ENCODE measurements around the gene CCK. TPM values are rescaled to one million over a fixed set of nuclear protein-coding genes. Genes with fewer than 3 reads are reported as not detected.

The CCK gene
- total RNA-seq, 4 donors from 2014 or later = 0.93 to 13.6 (median 4.5) TPM

GRCh38 chr3:42276141-42277132 is 10.5 kb upstream of the CCK start:
- H3K9me3 ChIP-seq = peaks cover 0 to 8% (median 0%) of the 10 kb centered on the region in 3 donors
- H3K36me3 ChIP-seq = no peaks in the 10 kb centered on the region
- H3K27ac ChIP-seq = no peak overlapping the region
- 64 to 89% methylated on average over 3 of the region's 3 CpGs for WGBS, 2 donors (ENCODE audit: low coverage in 1 of 2)
- TF ChIP-seq EP300 (IDR thresholded peaks at IDR 0.05) (no peak), CTCF (IDR thresholded peaks at IDR 0.05) (no peak), POLR2A (IDR thresholded peaks at IDR 0.05) (no peak), POLR2AphosphoS5 (IDR thresholded peaks at IDR 0.05) (no peak)
- peaks cover 8% of the 10 kb centered on the region for H3K27me3 ChIP-seq
- no peaks in the 10 kb centered on the region for H3K4me1 ChIP-seq
- ATAC-seq = no peak
- H3K4me3 ChIP-seq = no peak overlapping the region

GRCh38 chr3:42275217-42275616 is 9.2 kb upstream of the CCK start:
- Histone ChIP-seq H3K27me3 (peaks cover 20% of the 10 kb centered on the region), H3K4me3 (no peak overlapping the region), H3K36me3 (no peaks in the 10 kb centered on the region), H3K4me1 (no peaks in the 10 kb centered on the region), H3K9me3 (peaks cover 0 to 5% (median 0%) of the 10 kb centered on the region in 3 donors), H3K27ac (no peak overlapping the region)
- WGBS, 2 donors (ENCODE audit: low coverage in 1 of 2) = 75% methylated on average over 1 of the region's 1 CpG; no CpG with 5 or more reads in 1 of the 2 donors
- no peak for ATAC-seq
- no peak for TF ChIP-seq POLR2A (IDR thresholded peaks at IDR 0.05)
- TF ChIP-seq CTCF (IDR thresholded peaks at IDR 0.05) = no peak
- TF ChIP-seq EP300 (IDR thresholded peaks at IDR 0.05) = no peak
- TF ChIP-seq POLR2AphosphoS5 (IDR thresholded peaks at IDR 0.05) = no peak

- Histone ChIP-seq H3K4me3 (no peak overlapping the region), H3K27ac (no peak overlapping the region), H3K4me1 (no peaks in the 10 kb centered on the region), H3K36me3 (no peaks in the 10 kb centered on the region), H3K27me3 (peaks cover 23% of the 10 kb centered on the region), H3K9me3 (no peaks in the 10 kb centered on the region)
- no peak for ATAC-seq
- TF ChIP-seq POLR2A (IDR thresholded peaks at IDR 0.05) (no peak), EP300 (IDR thresholded peaks at IDR 0.05) (no peak), POLR2AphosphoS5 (IDR thresholded peaks at IDR 0.05) (no peak), CTCF (IDR thresholded peaks at IDR 0.05) (no peak)
Measured at GRCh38 chr3:42274266-42274665, 8.3 kb upstream of the CCK start.

- Histone ChIP-seq H3K4me1 (no peaks in the 10 kb centered on the region), H3K27me3 (peaks cover 31% of the 10 kb centered on the region), H3K36me3 (no peaks in the 10 kb centered on the region), H3K4me3 (no peak overlapping the region), H3K27ac (no peak overlapping the region), H3K9me3 (no peaks in the 10 kb centered on the region)
- TF ChIP-seq POLR2A (IDR thresholded peaks at IDR 0.05) (no peak), CTCF (IDR thresholded peaks at IDR 0.05) (no peak)
- WGBS, 2 donors (ENCODE audit: low coverage in 1 of 2) = 42 to 57% methylated on average over 2 of the region's 2 CpGs
- ATAC-seq = no peak
Measured at GRCh38 chr3:42273361-42273760, 7.4 kb upstream of the CCK start.

GRCh38 chr3:42271786-42272185 is 5.8 kb upstream of the CCK start:
- H3K27ac ChIP-seq = no peak overlapping the region
- H3K4me1 ChIP-seq = no peaks in the 10 kb centered on the region
- H3K9me3 ChIP-seq = no peaks in the 10 kb centered on the region
- no peaks in the 10 kb centered on the region for H3K36me3 ChIP-seq
- no peak for TF ChIP-seq POLR2A (IDR thresholded peaks at IDR 0.05)
- no peak for TF ChIP-seq CTCF (IDR thresholded peaks at IDR 0.05)
- TF ChIP-seq EP300 (IDR thresholded peaks at IDR 0.05) = no peak
- TF ChIP-seq POLR2AphosphoS5 (IDR thresholded peaks at IDR 0.05) = no peak
- no peak overlapping the region for H3K4me3 ChIP-seq
- peaks cover 44% of the 10 kb centered on the region for H3K27me3 ChIP-seq
- no peak for ATAC-seq

Data from gastroesophageal sphincter (tissue), 4 donors.